ENCODE results near the gene MACROD1. TPM values are rescaled to one million over a fixed set of nuclear protein-coding genes. Genes with fewer than 3 reads are reported as not detected.

Gene MACROD1
- total RNA-seq, 1 donor from 2014 or later, result 27.3 TPM

DNA sequence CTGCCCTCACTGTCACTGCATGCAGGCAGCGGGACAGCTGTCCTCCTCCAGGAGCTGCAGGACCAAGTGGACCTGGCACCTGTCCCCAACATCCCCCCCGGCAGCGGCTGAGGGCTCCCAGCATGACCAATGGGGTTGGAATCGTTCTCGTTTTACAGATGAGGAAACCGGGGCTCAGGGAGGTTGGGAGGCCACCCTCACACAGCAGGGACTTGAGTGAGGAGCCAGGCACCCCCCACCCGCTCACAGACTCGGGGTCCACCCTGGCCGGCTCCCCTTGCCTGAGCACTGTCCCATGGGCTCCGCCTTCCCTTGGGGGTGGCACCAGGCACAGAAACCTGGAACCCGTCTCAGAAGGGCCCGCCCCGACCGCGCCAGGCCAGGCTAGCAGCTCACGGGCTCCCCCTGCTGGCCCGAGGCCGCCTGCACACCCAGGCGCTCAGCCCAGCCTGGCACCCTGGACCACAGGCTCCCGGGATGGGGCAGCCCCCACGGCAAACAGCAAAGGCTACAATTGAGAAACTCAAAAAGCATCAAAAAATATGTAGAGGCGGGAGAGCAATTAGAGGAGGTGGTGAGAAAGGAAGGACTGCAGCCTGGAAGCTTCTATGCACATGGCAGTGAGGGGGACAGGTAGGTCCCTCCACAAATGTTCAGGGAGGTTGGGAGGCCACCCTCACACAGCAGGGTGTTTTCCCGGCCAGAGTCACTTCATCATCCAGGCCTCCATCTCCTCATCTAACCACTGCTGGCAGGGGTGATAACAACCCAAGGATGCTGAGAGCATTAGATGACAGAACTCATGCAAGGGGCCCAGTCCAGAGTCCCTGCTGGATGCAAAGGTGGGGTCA lies 12.8 kb downstream of the MACROD1 start:
- DNase-seq (ENCODE audit: low spot score), result peak; percentile 59

DNA sequence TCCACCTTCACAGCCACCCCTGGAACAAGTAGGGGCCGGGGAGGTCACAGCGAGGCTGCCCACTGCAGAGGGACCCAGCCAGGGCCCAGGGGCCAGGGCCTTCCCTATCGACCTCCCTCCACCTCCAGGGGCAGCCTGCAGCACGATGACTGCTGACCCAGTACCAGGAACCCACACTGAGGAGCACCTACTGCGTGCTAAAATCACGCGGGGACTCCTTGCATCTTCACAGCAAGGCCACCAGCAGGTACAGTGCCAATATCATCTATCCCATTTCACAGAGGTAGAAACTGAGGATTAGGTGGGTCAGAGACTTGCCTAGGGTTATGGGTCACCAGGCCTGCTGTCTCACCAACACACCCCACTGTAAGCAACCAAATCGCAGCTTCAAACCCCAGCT lies 14.6 kb downstream of the MACROD1 start:
- no peak for DNase-seq (ENCODE audit: low spot score)

DNA sequence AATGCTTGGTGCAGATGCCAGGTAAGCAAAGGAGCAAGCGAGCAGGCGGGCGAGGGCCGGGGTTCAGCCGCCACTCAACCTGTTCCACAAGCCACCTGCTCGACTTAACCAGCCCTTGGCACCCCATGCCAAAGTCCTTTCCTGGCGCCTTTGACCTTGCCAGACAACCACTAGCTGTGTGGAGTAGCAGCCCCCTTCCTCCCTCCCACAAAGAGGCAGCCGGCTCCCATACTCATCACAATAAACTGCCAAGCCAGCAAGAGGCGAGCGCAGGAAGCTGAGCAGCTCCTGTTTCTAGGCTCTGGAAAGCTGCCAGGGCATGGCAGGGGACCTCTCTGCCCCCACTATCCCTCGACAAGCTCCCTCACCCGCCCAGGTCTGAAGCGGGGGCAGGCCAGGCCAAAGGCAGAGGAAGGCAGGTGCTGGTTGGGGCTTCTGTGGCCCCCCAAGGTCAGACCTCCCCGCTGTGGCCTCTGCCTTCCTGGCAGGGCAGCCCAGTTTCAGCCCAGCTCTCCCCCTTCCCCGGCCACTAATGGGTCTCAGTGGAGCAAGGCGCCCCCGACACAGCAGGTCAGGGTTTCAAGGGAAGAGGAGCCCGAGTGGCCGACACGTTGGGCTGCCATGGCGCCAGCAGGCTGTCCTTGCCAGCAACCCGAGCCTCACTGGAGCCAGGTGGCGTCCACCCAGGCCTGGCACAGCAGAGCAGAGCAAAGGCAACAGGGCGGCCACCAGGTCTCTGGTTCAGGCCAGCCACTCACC lies 15.3 kb downstream of the MACROD1 start:
- DNase-seq (ENCODE audit: low spot score), result no peak

DNA sequence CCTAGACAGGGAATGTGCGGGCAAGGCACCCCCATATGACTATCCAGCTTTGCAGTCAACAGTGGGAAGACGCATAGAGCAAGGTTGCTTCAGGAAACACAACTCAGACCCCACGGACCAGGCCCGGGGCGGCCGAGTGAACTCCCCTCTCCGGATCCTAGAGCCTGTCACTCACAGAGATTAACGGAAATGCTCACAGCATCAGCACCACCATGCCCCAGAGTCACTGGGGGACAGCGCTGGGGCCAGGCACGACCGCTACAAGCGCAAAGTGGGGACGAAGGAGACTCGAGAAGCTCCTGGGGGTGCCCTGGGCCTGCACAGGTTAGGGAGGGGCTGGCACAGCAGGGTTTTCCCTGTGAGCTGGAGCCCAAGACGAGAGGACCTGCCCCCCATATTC lies 15.9 kb downstream of the MACROD1 start:
- no peak for DNase-seq (ENCODE audit: low spot score)

DNA sequence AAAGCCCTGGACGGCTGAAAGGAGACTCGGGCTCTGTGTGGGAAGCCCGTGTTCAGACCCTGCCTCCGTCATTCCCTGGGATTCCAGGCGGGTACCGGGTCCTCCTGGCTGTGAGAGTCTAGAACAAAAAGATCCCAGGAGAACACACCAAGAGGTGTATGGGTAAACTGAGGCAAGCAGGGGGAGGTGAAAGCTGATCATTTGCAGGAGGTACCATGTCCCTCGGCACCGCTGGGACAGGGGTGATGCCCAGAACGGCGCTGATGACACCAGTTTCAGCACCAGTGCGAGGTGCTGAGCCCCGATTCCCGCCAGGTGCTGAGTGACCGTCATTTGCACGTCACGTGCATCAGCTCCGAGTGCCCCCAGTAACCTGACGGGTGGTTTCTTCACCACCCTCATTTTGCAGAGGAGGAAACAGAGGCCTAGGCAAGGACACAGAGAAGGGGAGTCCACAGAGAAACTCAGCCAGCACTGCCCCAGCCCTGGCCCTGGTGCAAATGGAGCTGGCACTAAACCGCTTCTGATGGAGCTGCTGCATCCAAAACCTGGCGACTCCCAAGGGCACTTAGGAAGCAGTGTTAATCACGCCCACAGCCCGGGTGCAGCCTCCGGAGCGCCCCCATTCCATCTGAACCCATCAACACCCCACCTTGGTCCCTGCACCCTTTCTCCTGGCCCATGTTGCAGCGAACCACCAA lies 16.8 kb downstream of the MACROD1 start:
- no peak for DNase-seq (ENCODE audit: low spot score)

DNA sequence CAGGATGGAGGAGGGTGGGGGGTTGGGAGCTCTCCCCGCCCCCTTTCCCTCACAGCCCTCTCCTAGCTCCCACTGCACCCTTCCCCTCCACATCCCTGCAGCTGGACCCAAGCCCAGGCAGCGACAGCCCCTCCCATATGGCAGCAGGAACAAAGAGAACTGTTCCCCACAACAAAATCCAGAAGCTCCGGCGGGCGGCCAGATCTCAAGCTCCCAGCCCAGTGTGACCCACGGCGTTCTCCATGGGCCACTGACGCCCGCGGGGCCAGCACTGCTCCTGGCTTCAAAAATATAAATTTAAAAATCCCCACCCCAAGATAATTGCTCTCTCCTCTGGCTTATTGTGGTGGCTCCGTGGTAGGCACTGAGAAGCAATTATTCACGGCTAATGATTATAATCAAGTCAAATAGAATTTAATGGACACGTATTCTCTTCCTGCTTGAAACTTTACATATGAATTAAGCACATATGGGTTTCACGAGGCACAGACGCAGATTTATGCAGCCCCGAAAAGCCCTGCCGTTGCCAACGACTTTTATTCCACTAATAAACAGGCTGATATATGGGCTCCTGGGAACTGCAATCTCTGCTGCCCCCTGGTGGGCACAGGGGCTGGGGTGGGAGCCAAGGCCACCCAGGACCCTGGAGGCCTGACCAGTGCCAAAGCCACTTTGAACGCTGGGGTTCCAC lies 17.5 kb downstream of the MACROD1 start:
- peak; percentile 81 for DNase-seq (ENCODE audit: low spot score)

DNA sequence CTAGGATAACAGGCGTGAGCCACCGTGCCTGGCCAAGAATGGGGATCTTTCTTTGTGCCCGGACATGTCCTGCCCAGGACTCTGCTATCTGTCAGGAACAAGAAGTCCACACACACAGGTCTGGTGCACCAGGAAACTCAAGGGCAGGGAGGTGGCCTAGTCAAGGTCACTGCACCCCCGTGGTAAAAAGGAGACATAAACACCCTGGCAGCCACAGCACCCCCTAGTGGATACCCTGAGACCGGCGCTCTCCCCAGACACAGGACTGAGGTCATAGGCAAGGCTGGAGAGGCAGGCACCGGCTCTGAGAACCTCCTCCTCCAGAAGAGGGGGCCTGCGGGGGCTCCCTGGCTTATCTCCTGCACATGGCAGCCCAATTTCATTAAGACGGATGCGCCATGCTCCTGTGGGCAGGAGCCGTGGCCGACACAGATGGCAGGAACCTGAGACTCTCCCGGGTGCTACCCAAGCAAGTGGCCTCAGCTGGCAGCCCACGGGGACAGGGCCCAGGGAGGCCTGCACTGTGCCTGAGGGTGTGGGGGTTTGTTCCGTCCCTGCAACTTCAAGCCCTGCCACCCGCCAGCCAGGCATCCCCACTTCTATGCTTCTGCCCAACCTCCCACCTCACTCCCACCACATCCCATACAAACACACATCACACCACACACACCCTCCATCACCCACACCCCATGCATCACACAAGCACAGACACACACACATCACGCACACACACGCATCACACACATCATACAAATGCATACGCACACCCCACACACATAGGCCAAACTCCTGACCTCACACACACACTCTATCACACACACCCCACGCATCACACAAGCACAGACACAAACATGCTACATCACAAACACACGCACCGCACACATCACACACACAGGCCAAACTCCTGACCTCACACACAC lies 19.6 kb downstream of the MACROD1 start:
- no peak for DNase-seq (ENCODE audit: low spot score)

DNA sequence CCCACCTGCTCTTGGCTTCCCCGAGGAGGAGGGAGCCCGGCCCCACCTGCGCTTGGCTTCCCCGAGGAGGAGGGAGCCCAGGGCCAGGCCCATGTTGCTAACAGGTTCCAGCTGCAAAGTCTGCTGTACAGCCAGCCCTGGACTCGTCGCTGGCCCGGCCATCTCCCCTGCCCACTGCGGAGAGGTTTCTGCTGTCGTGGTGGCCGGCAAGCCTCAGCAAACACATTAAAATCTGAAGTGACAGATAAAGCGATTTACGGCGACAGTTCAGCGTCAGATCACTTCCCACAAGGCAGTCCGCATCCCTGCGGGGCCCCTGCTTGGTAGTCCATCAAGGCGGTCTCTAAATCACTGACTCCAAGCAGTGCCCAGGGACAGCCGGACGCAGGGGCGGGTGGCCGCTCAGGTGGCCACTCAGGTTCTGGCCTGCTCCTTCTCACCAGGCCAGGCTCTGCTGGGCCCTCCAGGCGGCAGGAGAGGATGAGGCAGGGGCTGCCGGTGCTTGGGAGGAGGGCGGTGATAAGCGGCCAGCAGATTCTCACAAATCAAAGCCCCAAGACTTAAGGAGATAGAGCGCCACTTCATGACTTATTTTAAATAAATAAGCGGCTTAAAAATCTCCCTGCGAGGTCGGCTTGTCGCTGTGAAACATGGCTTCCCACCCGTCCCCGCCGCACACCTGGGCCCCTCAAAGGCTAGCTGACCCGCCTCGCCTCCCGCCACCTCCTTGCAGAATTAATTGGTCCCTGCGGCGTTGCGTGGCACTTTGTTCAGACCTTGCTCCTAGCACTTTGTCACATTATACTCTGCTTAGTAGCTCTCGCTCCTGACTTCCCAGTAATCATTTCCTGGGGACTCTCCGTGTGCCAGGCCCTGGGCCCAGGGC lies 21.1 kb downstream of the MACROD1 start:
- DNase-seq (ENCODE audit: low spot score), result no peak

DNA sequence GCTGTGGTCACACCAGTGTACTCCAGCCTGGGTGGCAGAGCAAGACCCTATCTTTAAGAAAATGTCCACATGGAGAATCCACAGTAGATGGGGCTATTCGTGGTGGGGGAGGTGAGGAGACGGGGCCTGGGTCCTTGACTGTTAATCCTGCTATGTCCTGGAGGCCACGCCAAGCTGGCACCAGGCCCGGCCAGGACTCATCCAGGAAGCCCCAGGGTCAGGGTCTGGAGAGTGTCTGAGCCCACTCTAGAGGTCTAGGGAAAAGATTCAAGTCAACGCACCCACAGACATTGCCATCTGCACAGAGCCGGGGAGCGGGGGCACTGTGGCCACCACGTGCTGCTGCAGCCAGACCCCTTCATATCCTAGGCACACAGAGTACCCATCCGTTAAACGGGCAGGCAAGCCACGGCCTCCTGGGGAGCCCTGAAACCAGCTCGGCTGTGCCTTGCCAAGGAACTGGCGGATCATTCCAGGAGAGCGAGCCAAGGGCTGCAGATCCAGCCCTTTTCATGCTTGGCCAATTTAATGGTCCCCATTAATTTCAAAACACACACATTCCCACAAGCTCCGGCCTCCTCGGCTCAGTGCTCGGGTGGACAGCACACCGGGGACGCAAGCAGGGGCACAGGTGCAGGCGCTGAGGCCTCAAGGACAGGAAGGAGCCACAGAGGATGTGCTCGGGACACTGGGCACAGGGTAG lies 24.7 kb downstream of the MACROD1 start:
- no peak for DNase-seq (ENCODE audit: low spot score)

DNA sequence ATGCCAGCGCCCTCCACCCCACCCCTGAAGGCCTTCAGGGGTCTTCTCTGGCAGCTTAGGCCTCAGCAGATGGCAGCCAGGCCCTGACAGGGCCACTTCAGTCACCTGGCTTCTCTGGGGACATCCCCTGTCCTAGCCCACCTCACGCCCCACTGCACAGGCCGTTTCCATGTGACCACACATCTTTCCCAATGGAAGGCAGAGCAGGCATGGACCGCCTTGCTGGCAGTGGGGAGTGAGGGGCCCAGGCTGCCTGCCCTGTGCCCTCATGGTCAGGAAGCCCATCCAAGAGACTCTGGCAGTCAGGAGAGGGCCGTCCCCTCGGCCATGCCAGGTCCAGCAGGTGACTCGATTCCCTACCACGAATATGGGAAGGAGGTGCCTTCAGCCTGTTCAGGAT lies 25.8 kb downstream of the MACROD1 start:
- no peak for DNase-seq (ENCODE audit: low spot score)

DNA sequence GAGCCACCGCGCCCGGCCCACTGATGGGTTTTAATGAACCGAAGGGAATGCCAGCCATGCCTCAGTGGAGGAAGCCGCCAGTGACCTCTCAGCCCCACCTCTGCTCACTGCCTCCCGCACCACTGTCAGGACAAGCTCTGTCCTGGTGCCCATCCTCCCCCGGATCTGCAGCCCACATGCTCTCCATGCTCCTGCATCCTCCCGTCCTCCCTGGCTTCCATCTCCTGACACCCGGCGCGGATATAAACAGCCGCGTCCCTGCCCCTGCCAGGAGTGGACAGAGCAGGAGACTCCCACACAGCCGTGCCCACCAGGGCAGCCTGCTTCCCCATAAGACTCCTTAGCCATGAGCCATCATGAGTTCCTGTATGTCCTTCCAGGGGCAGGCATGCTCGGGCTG lies 26.9 kb downstream of the MACROD1 start:
- DNase-seq (ENCODE audit: low spot score), result no peak

DNA sequence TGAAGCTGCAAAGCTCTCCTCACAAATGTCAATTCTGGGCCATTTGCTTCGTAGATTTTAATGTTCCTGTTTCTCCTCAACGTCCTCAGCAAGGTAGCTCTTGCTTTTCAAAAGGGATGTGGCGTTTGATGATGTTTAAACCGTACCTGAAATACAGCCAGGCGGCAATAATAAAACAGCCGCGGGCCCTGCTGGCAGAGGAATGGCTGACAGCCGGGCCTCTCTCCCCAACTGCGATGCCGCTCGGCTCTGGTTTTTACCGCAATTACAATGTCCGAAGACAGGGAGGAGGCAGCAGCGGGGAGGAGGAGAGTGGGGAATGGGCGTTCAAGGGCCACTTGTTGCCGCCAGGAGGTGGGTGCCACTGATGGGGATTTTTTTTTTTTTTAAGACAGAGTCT lies 27.5 kb downstream of the MACROD1 start:
- DNase-seq (ENCODE audit: low spot score), result no peak

DNA sequence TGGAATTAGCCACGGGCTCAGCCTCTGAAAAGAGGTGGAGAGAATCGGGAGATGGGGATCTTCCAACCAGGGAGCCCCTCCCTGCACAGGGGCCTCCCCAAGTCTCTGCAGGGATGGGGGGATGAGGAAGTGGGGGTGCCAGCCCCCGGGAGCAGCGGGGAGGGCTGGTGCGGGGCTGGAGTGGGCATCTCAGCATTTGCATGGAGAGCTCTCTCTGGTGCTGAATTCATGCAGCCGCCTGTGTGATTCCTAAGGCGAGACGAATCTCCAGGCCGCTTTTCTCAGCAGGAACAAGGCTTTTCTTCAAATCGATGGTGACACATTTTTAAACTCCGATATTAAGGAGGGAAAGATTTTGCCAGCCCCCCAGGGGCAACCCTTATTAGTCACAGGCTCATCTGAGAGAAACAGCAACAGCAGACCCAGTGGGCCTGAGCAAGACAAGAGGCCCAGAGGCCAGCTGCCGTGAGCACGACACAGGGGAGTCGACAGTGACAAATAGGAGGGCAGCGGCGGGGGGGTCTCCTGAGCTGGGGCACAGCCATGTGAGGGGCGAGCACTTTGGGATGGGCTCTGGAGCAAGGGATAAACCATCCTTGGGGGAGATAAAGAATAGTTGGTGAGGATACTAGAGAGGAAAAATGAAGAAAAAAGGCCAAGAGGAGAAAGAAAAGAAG lies 29.0 kb downstream of the MACROD1 start:
- no peak for DNase-seq (ENCODE audit: low spot score)

DNA sequence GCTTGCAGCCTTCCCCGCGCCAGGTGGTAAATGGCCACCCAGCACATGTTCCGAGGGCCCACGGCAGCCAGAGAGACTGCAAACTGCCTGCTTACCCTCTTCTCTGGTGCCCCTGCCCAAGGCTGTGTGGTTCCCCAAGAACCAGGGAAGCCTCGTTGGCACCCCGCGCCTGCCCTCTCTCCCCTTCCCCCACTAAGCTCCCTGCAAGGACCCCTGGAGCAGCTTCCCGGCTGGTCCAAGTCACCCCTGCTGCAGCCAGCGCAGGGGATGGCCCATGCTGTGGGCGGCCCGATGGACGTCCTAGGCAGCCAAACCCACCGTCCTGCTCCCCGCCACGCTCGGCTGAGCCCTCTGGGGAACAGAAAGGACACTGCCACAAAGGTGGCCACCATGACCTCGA lies 30.2 kb downstream of the MACROD1 start:
- DNase-seq (ENCODE audit: low spot score), result no peak

DNA sequence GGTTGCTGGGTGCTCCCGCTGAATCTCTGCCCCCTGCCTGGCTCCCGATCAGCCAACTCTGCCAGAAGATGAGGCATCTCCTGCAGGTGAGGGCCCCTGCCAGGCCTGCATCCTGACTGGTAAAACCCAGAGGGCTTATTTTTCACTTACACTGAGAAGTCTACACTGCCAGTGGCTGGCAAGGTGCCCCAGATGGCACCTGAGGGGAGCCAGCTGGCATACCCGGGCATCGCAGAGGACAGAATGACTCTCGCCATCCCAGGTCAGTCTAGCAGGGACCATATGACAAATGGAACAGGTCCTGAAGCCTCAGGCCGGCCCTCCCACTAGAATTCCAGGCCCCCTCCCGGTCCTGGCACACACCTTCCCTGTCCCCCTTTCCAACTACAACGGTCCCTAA lies 30.9 kb downstream of the MACROD1 start:
- no peak for DNase-seq (ENCODE audit: low spot score)

DNA sequence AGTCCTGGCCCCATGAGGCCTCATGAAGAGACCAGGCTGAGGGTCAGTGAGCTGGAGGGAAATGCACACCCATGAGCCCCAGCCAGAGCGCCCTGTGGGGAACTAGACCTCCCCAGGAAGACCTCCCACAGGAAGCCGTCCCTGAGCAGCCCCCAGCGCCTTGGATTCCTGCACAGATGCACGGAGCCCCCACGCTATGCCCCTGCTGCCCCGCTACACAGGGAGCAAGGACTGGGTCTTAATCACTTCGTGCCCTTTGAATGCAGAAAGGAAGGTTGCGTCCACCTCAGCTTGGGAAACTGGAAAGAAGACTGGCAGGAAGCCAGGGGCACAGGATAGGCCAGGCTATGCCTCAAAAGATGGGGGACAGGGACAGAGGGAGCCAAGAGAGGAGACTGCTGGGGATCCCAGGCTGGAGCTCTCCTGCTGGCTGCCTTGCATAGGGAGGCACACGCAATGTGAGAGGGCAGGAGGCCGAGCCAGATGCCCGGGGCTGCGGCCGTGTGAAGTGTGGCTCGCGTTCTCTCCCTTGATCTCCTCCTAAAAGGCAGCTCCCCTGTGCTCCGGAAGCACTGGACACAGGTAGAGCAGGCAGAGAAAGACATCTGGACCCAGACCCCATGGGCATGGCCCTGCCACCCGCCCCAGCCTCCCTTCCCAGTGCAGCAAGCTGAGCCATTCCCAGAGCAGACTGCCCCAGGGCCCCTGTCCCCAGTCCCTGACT lies 32.8 kb downstream of the MACROD1 start:
- DNase-seq (ENCODE audit: low spot score), result no peak

DNA sequence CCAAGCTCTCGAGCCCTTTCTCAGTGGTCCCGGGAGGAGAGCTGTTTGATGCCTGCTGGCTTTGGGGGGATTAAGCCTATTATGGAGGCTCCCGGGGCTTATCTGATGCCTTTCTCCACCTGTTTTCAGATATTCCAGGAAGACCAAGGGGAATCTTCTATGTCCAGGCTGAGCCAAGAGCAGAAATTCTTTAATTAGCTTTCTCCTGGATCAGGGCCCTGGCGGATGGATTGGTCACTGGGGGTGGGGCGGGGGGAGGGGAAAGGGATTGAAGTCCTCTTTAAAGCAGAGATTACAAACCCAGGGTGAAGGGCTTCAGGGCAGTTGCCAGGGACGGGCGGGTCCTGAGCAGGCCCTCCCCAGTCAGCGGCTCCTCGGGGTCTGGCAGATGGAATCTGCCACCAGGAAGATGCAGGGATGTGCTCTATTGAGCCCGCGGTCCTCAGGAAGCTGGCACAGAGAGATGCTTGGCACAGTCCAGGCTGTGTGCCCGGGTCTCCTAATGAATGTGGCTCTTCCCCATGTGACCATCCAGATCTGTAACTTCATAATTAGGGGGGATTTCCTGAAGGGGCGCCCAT lies 33.6 kb downstream of the MACROD1 start:
- DNase-seq (ENCODE audit: low spot score), result no peak
